ENCODE results near the gene ZZZ3.
"Not testable (repeated sequence)": the region's sequence is repeated elsewhere in the genome, so short reads cannot be mapped to it uniquely, and the experiment has no call there.

The ZZZ3 gene

DNA sequence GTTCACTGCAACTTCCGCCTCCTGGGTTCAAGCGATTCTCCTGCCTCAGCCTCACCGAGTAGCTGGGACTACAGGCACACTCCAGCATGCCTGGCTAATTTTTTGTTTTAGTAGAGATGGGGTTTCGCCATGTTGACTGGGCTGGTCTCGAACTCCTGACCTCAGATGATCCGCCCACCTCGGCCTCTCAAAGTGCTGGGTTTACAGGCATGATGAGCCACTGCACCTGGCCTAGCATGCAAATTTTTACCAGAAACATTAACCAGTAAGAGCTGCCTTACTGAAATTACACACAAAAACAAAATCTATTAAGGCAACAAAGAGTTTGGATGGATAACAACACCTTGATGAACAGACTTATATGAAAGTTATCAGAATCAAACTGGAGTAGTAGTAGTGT, 12.1 kb downstream of the ZZZ3 start:
- DNase-seq (ENCODE audit: low read depth), result no peak

DNA sequence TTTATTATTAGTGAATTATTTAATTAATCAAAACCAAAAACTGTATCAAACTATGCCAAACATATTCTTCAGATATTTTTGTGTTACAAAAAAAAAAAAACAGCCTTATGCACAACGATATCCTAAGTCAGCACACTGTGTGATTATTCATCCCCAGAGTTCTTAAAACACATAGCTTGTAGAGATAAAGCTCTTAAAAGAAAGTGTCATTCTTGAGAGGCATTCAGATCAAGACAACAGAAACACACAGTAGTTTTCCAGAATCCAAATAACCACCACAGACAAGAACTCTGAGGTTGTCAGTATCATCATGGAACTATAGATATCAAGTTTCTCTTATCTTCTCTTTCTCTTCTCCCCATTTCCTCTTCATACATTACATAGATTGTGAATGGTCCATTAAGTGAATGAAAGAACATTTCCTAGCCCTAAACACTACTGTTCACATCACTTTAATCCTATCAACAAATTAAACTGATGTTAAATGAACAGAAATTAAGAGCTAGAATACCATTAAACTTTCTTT, 13.5 kb downstream of the ZZZ3 start:
- DNase-seq (ENCODE audit: low read depth), result no peak

- DNase-seq (ENCODE audit: low read depth), result no peak
Observed at GRCh38 chr1:77664939-77665516, 17.4 kb downstream of the ZZZ3 start.

DNA sequence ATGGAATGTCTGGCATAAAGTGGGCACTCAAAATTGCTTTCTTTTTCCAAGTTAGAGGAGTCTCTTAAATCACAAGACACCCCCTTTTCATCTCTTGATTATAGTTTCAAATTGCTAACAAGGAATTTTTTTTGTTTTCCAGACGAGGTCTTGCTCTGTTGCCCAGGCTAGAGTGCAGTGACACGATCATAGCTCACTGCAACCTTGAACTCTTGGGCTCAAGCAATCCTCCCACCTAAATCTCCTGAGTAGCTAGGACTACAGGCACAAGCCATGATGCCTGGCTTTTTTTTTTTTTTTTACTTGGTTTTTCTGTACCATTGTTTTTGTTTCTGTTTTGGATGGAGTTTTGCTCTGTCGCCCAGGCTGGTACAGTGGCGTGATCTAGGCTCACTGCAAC, 20.8 kb downstream of the ZZZ3 start:
- DNase-seq (ENCODE audit: low read depth), result no peak

- DNase-seq (ENCODE audit: low read depth), result no peak
Observed at GRCh38 chr1:77659879-77660593, 22.4 kb downstream of the ZZZ3 start.

- DNase-seq (ENCODE audit: low read depth), result no peak
Observed at GRCh38 chr1:77658271-77658670, 24.2 kb downstream of the ZZZ3 start.

DNA sequence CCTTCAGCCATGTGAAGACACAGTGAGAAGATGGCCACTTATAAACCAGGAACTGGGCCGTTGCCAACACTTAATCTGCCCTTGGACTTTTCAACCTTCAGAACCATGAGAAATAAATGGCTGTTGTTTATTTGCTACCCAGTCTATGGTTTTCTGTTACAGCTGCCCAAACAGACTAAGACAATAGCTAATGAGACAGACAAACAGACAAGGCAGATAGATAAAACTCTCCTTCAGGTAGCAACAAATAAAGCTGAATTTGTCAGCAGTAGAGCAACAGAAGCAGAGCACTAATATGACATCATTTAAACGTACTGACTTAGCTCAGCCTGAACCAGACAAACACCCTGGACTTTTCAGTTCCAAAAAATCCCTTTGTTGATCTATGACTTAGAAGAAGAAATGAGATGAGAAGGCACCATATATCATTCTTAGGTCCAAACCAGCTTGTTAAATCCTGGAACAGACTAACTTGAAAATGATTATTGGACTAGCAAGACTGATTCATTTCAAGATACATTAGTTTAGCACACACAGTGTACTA, 27.0 kb downstream of the ZZZ3 start:
- no peak for DNase-seq (ENCODE audit: low read depth)

DNA sequence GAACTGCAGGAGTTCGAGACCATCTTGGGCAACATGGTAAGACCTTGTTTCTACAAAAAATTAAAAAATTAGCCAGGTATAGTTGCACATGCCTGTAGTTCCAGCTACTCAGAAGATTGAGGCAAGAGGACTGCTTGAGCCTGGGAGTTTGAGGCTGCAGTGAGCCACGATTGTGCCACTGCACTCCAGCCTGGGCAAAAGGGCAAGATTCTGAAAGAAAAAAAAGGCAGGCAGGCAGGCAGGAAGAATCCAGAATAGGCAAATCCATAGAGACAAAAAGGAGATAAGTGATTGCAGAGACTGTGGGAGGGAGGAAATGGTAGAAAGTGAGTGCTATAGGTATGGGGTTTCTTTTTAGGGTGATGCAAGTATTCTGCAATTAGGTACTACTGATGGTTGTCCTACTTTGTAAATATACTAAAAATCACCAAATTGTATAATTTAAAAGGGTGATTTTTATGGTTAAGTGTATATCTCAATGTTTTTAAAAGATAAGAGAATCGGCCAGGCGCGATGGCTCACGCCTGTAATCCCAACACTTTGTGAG, 29.4 kb downstream of the ZZZ3 start:
- no peak for DNase-seq (ENCODE audit: low read depth)

DNA sequence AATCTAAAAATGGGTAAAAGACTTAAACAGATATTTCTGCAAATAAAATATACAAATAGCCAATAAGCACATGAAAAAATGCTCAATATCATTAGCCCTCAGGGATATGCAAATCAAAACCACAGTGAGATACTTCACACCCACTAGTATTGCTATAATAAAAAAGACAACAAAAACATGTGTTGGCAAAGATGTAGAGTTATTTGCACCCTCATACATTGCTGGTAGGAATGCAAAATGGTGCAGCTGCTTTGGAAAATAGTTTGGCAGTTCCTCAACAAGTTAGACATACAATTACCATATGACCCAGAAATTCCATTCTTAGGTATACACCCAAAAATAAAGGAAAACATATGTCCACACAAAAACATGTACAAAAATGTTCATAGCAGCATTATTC, 30.2 kb downstream of the ZZZ3 start:
- no peak for DNase-seq (ENCODE audit: low read depth)

DNA sequence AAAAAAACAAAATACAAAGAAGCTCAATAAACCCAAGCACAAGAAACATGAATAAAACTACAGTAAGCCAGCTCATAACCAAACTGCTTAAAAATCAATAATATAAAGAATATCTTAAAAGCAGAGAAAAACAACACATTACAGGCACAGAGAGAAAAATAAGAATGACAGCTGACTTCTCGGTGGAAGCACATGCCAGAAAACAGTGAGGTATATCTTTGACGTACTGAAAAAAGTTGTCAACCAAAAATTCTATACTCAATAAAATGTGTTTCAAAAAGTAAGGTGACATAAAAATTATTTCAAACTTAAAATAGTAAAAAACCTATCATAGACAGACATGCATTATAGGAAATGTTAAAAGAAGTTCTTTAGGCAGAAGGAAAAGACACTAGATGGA, 33.3 kb downstream of the ZZZ3 start:
- DNase-seq (ENCODE audit: low read depth), result no peak

GRCh38 chr1:77646224-77646623, 36.2 kb downstream of the ZZZ3 start:
- DNase-seq (ENCODE audit: low read depth), result not testable (repeated sequence)

- DNase-seq (ENCODE audit: low read depth), result no peak
Observed at GRCh38 chr1:77643456-77643855, 39.0 kb downstream of the ZZZ3 start.

GRCh38 chr1:77642941-77643340, 39.5 kb downstream of the ZZZ3 start:
- DNase-seq (ENCODE audit: low read depth), result no peak

- no peak for DNase-seq (ENCODE audit: low read depth)
Observed at GRCh38 chr1:77642196-77642595, 40.3 kb downstream of the ZZZ3 start.

DNA sequence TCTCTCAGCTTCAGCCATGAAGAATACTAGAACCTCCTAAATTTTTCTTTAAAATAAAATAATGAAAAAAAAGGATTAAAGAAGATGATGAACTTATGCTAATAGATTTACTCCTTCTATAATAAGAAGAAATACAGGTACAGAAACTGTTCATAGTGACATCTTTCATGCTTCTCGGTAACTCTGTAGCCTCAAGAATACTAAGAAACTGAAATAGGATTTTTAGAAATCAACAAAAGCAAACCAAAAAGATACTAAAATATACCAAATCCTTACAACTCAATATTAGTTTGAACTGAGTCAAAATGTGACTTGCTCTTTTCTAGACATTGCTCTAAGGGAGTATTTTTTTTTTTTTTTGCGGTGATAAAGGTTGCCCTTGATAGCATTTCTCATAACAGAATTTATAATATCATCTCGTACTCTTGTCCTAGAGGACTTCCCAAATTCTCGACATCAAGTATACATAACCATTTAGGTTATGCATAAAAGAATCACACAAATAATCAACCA, 42.8 kb downstream of the ZZZ3 start:
- no peak for DNase-seq (ENCODE audit: low read depth)

DNA sequence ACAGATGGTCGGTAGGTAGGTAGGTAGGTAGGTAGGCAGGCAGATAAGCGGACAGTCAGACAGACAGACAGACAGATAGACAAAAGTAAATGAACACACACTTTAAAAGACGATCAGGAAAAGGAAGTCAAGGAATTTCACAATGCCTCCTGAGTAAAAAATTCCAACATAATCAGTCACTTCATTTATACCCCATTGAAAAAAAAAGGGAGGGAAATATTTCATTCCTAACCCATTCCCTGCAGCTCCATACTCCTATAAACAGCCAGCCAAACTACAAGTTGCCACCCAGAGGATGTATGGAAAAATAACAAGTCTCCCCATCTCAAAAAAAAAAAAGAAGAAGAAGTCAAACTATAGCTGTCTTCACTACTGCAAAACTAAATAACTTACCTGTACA, 43.4 kb downstream of the ZZZ3 start:
- DNase-seq (ENCODE audit: low read depth), result no peak

- no peak for DNase-seq (ENCODE audit: low read depth)
Observed at GRCh38 chr1:77636864-77637263, 45.6 kb downstream of the ZZZ3 start.

All from activated T-helper 1 cell treated with Interleukin-2 at 50 U/mL for 16 hours (primary cell).